ENCODE measurements around the gene AZU1.

- TF ChIP-seq POLR2AphosphoS5 (IDR thresholded peaks at IDR 0.05; ENCODE audit: low read depth, low read length) (no peak), TAF1 (IDR thresholded peaks at IDR 0.05; ENCODE audit: borderline replicate concordance, insufficient read depth, low read length) (no peak), SIN3A (IDR thresholded peaks at IDR 0.05; ENCODE audit: borderline replicate concordance, insufficient read depth, low read length) (no peak)
Measured at GRCh38 chr19:843836-844545, 16.4 kb downstream of the AZU1 start.
